GM12865 (cell line): Measurements from ENCODE around the gene HOXC10.
A peak's percentile ranks its signal among the peaks of the same experiment; 100 is the strongest.

Source experiments
- DNase-seq: peaks from one replicate; pipeline ENCODE4 v3.0.0; 2010; ENCODE audit warnings: low read depth
- H3K4me3 ChIP-seq: 2 replicates; pipeline ENCODE4 v1.5.1; 2011; ENCODE audit warnings: mild to moderate bottlenecking, low read depth, low read length, control low read depth
- TF ChIP-seq, protein P1 (sequence below): IDR thresholded peaks from 2 replicates; pipeline ENCODE4 v1.5.1; 2011; ENCODE audit warnings: low read length, control low read depth, low read depth, inconsistent platforms; ENCODE audit not compliant: insufficient read depth; ENCODE audit errors: missing control alignments

HOXC10 gene

DNA sequence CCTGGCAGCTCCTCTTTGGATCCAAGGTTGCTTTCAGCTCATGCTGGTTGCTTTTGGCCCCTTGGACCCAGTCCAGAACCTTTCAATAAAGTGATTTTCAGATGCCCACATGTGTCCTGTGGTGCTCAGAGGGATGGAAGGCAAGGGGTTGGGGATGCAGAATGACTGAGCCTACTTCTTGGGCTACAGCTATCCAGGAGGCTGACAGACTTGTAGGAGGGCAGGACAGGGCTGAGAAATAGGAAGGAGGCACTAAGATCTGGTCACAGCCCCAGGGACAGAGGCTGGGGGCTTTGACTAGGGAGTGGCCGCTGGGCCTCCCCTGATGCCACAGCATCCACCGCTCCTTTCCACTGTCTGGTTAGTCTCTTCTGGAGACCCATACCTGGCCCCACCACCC is 13.3 kb upstream of the HOXC10 start:
- TF ChIP-seq, protein P1, sequence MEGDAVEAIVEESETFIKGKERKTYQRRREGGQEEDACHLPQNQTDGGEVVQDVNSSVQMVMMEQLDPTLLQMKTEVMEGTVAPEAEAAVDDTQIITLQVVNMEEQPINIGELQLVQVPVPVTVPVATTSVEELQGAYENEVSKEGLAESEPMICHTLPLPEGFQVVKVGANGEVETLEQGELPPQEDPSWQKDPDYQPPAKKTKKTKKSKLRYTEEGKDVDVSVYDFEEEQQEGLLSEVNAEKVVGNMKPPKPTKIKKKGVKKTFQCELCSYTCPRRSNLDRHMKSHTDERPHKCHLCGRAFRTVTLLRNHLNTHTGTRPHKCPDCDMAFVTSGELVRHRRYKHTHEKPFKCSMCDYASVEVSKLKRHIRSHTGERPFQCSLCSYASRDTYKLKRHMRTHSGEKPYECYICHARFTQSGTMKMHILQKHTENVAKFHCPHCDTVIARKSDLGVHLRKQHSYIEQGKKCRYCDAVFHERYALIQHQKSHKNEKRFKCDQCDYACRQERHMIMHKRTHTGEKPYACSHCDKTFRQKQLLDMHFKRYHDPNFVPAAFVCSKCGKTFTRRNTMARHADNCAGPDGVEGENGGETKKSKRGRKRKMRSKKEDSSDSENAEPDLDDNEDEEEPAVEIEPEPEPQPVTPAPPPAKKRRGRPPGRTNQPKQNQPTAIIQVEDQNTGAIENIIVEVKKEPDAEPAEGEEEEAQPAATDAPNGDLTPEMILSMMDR, result no peak
- H3K4me3 ChIP-seq, result no peak overlapping the region
- no peak for DNase-seq

- DNase-seq, result no peak
- TF ChIP-seq, protein P1, result no peak
- H3K4me3 ChIP-seq, result no peak overlapping the region
Observed at GRCh38 chr12:53972152-53972702, 12.7 kb upstream of the HOXC10 start.

GRCh38 chr12:53972722-53973235 is 12.2 kb upstream of the HOXC10 start, which contains the start of gene HOXC11:
TSS of gene HOXC11 (plus strand) at chr12:53973126. CDS start at chr12:53973242, 116 bp downstream.
- TF ChIP-seq, protein P1, result no peak
- H3K4me3 ChIP-seq, result no peak within 1 kb of the TSS
- DNase-seq, result no peak

DNA sequence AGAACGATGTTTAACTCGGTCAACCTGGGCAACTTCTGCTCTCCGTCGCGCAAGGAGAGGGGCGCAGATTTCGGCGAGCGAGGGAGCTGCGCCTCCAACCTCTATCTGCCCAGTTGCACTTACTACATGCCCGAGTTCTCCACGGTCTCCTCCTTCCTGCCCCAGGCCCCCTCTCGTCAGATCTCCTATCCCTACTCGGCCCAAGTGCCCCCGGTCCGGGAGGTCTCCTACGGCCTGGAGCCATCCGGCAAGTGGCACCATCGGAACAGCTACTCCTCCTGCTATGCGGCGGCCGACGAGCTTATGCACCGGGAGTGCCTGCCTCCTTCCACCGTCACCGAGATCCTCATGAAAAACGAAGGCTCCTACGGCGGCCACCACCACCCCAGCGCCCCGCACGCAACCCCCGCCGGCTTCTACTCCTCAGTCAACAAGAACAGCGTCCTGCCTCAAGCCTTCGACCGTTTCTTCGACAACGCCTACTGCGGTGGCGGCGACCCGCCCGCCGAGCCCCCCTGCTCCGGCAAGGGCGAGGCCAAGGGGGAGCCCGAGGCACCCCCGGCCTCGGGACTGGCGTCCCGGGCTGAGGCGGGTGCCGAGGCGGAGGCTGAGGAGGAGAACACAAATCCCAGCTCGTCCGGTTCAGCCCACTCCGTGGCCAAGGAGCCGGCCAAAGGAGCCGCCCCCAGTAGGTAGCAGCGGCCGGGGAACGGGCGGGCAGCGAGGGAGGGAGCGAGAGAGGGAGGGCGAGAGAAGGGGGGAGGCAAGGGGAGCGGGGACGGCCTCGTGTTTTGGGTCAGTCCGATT is 11.5 kb upstream of the HOXC10 start:
- no peak overlapping the region for H3K4me3 ChIP-seq
- DNase-seq, result no peak
- TF ChIP-seq, protein P1, result no peak

- H3K4me3 ChIP-seq, result peak within 1 kb of the TSS; percentile 43
- peak; percentile 22 for DNase-seq
- TF ChIP-seq, protein P1, result no peak
Observed at GRCh38 chr12:53974084-53975063, 10.6 kb upstream of the HOXC10 start, which contains the start of gene HOTAIR. TSS of gene HOTAIR (minus strand) at chr12:53974954.

GRCh38 chr12:53975064-53975471 is 9.9 kb upstream of the HOXC10 start:
- H3K4me3 ChIP-seq, result peak overlapping the region; percentile 43
- TF ChIP-seq, protein P1, result no peak
- peak; percentile 60 for DNase-seq
